Endothelial cell of umbilical vein (primary cell): ENCODE data around the gene MSH4. TPM values are rescaled to one million over a fixed set of nuclear protein-coding genes. Genes with fewer than 3 reads are reported as not detected.

ENCODE experiments used
- BruUV-seq: library from RNA; stranded (reverse); fragments of 400-500 nt; replicated peaks from 2 replicates; lab custom pipeline; 2021; lab: Mats Ljungman, UMichigan
- CTCF ChIA-PET: fragments of 300-600, 350-600 bp; sonication (Branson Sonifier 250); formaldehyde crosslinking; loops from one replicate; lab custom pipeline; 2021; ENCODE audit warnings: antibody characterized with exemption, inconsistent platforms; lab: Charles Lee
- POLR2A ChIA-PET: fragments of 300-600, 350-600 bp; sonication (Branson Sonifier 250); formaldehyde crosslinking; loops from one replicate; lab custom pipeline; 2021; ENCODE audit warnings: antibody characterized with exemption, inconsistent platforms; lab: Charles Lee
- DNase-seq: peaks from one replicate; pipeline ENCODE4 v3.0.0-alpha.2; 2011; ENCODE audit warnings: low read depth, low spot score
- FAIRE-seq: peaks from 2 replicates; lab custom pipeline; 2011; peaks lifted over from hg19 to GRCh38; lab: Jason Lieb, UNC
- H2AFZ ChIP-seq: 2 replicates; pipeline ENCODE4 v1.6.0; 2012; ENCODE audit warnings: low read depth, low read length, control low read depth, inconsistent platforms
- H3K27ac ChIP-seq: 2 replicates; pipeline ENCODE4 v1.5.1; 2011; ENCODE audit warnings: low read depth, mild to moderate bottlenecking, control low read depth, low read length, moderate library complexity; ENCODE audit not compliant: insufficient read depth
- H3K27me3 ChIP-seq, 2 experiments: 2 replicates each; pipeline versions ENCODE4 v1.6.0 to v1.6.1; 2011; ENCODE audit warnings: low read length in 2 of 2, mixed read lengths in 1 of 2; ENCODE audit not compliant: control insufficient read depth in 2 of 2, insufficient read depth in 2 of 2
- H3K36me3 ChIP-seq, 2 experiments: 2 replicates in 1 of 2; 3 replicates in 1 of 2; pipeline ENCODE4 v1.5.1; 2011; ENCODE audit warnings: low read length in 2 of 2, mild to moderate bottlenecking in 1 of 2, moderate library complexity in 1 of 2; ENCODE audit not compliant: control insufficient read depth in 2 of 2, insufficient read depth in 2 of 2; ENCODE audit errors: extremely low read depth in 1 of 2
- H3K4me1 ChIP-seq: 3 replicates; pipeline ENCODE4 v1.5.1; 2011; ENCODE audit warnings: mild to moderate bottlenecking, low read length; ENCODE audit not compliant: control insufficient read depth, insufficient read depth; ENCODE audit errors: extremely low read depth
- H3K4me2 ChIP-seq: 2 replicates; pipeline ENCODE4 v1.6.1; 2011; ENCODE audit warnings: low read length, control low read depth, mixed read lengths; ENCODE audit not compliant: insufficient read depth
- H3K4me3 ChIP-seq, 3 experiments: fragments of 200-600 bp in 1 of 3; sonication (generic), shearing (Covaris generic) in 1 of 3; replicated peaks in 1 of 3; 2 replicates each; pipeline ENCODE4 v1.5.1; 2011 to 2016; ENCODE audit warnings: control low read depth in 3 of 3, low read length in 3 of 3, mild to moderate bottlenecking in 2 of 3, inconsistent platforms in 1 of 3, low read depth in 1 of 3, moderate library complexity in 1 of 3; ENCODE audit not compliant: insufficient read depth in 1 of 3
- H3K79me2 ChIP-seq: 2 replicates; pipeline ENCODE4 v1.6.0; 2012; ENCODE audit warnings: low read length, inconsistent platforms; ENCODE audit not compliant: control insufficient read depth, insufficient read depth
- H3K9ac ChIP-seq: replicated peaks from 2 replicates; pipeline ENCODE3; 2011; ENCODE audit warnings: low read length, control low read depth; ENCODE audit not compliant: insufficient read depth; ENCODE audit errors: extremely low read depth
- H3K9me1 ChIP-seq: replicated peaks from 3 replicates; pipeline ENCODE4 v1.6.0; 2011; ENCODE audit warnings: mild to moderate bottlenecking, low read length; ENCODE audit not compliant: control insufficient read depth, insufficient read depth; ENCODE audit errors: extremely low read depth
- H3K9me3 ChIP-seq: replicated peaks from 2 replicates; pipeline ENCODE4 v1.5.1; 2012; ENCODE audit warnings: low read length, inconsistent platforms; ENCODE audit not compliant: control insufficient read depth, insufficient read depth
- H4K20me1 ChIP-seq: replicated peaks from 2 replicates; pipeline ENCODE3; 2011; ENCODE audit warnings: mild to moderate bottlenecking, low read length; ENCODE audit not compliant: control insufficient read depth, insufficient read depth; ENCODE audit errors: extremely low read depth
- CTCF ChIP-seq, 2 donors: IDR thresholded peaks; 1 replicate in 1 of 2; 2 replicates in 1 of 2; pipeline ENCODE4 v1.5.1; 2011; ENCODE audit warnings: low read length in 2 of 2, mild to moderate bottlenecking in 2 of 2, moderate library complexity in 2 of 2, control low read depth in 1 of 2, inconsistent platforms in 1 of 2, low read depth in 1 of 2; ENCODE audit not compliant: insufficient read depth in 1 of 2; ENCODE audit errors: extremely low read depth in 1 of 2
- EZH2 ChIP-seq: IDR thresholded peaks from 2 replicates; pipeline ENCODE4 v1.6.1; 2012; ENCODE audit warnings: borderline replicate concordance, low read depth, mild to moderate bottlenecking, moderate library complexity, low read length, inconsistent platforms; ENCODE audit not compliant: severe bottlenecking
- FOS ChIP-seq: IDR thresholded peaks from 2 replicates; pipeline ENCODE4 v1.6.1; 2011; ENCODE audit warnings: mild to moderate bottlenecking, low read length, moderate library complexity, borderline replicate concordance; ENCODE audit not compliant: insufficient read depth
- GATA2 ChIP-seq: IDR thresholded peaks from 2 replicates; pipeline ENCODE4 v1.7.0; 2011; ENCODE audit warnings: low read depth, mild to moderate bottlenecking, moderate library complexity, mixed read lengths, low read length; ENCODE audit not compliant: insufficient read length, insufficient read depth
- JUN ChIP-seq: IDR thresholded peaks from 2 replicates; pipeline ENCODE4 v1.6.1; 2011; ENCODE audit warnings: borderline replicate concordance, low read depth; ENCODE audit not compliant: insufficient read length, insufficient read depth
- MAX ChIP-seq: IDR thresholded peaks from 2 replicates; pipeline ENCODE4 v1.6.1; 2011; ENCODE audit not compliant: insufficient read depth, insufficient read length
- MYC ChIP-seq: IDR thresholded peaks from one replicate; pipeline ENCODE4 v1.6.1; 2011; ENCODE audit warnings: mild to moderate bottlenecking, low read depth, low read length
- POLR2A ChIP-seq: IDR thresholded peaks from 2 replicates; pipeline ENCODE4 v1.6.1; 2012; ENCODE audit warnings: low read depth, mild to moderate bottlenecking, control low read depth, low read length
- POLR2AphosphoS5 ChIP-seq: IDR thresholded peaks from 2 replicates; pipeline ENCODE4 v1.6.1; 2012; ENCODE audit warnings: low read depth, mild to moderate bottlenecking, control low read depth, low read length, moderate library complexity; ENCODE audit not compliant: insufficient read depth
- dilution Hi-C: fragments of 300-500 bp; cut with MboI; formaldehyde crosslinking; loops from one replicate; pipeline ENCODE4 v1.15.0; 2019; ENCODE audit warnings: low sequenced_read_pairs; ENCODE audit not compliant: extremely low pct_ligation_motif_present
- intact Hi-C: fragments of 100-400 bp; cut with micrococcal nuclease; formaldehyde crosslinking; loops from one replicate; pipeline ENCODE4 v1.10.0; 2022
- polyA plus RNA-seq, 4 experiments: library from polyadenylated mRNA; depleted of rRNA in 3 of 4; stranded (reverse) in 3 of 4; unstranded in 1 of 4; fragments of >200 nt; gene quantifications; 2 replicates each; pipeline versions ENCODE4 v1.2.1 to v1.2.3, GENCODE V29; 2011 to 2012; ENCODE audit warnings: missing spikeins in 1 of 4
- total RNA-seq: library from RNA; stranded (reverse); gene quantifications from 2 replicates; pipeline ENCODE4 v1.2.3, GENCODE V29; 2021

MSH4 gene
- total and polyA plus RNA-seq, 2 donors (not counting 3 experiments of a cell fraction or from before 2014, with no cell fraction given) = 0.01 to 0.29 TPM

GRCh38 chr1:75901371-75901770 is 104.7 kb downstream of the MSH4 start:
- H3K4me3 ChIP-seq = no peak overlapping the region
- TF ChIP-seq MYC = no peak
- no peak for TF ChIP-seq MAX
- TF ChIP-seq CTCF (IDR thresholded peaks at IDR 0.05; ENCODE audit: extremely low read depth in 1 of 2, insufficient read depth in 1 of 2, low read depth in 1 of 2, low read length in 2 of 2) = no peak
- no peak for TF ChIP-seq EZH2
- TF ChIP-seq GATA2 = no peak
- no peak for TF ChIP-seq POLR2A
- TF ChIP-seq JUN = no peak
- no peak for TF ChIP-seq FOS
- TF ChIP-seq POLR2AphosphoS5 = no peak
- dilution Hi-C loops = no loop called here
- H4K20me1 ChIP-seq = no peaks in the 10 kb centered on the region
- no peak for FAIRE-seq
- BruUV-seq = no TSS peak
- no peak overlapping the region for H3K4me2 ChIP-seq
- H3K9me3 ChIP-seq = no peaks in the 10 kb centered on the region
- no peaks in the 10 kb centered on the region for H3K27me3 ChIP-seq
- no peaks in the 10 kb centered on the region for H3K9me1 ChIP-seq
- ChIA-PET CTCF (interaction anchor here (0.6 to 3.2 kb wide), 4 partner anchors 7 to 17 kb away, joined by 3 to 17 read pairs (median 3); no protein-coding TSS in a partner anchor), POLR2A (no interaction called here)
- H3K36me3 ChIP-seq = no peaks in the 10 kb centered on the region
- H2AFZ ChIP-seq = no peak overlapping the region
- no peak for DNase-seq
- H3K79me2 ChIP-seq = no peaks in the 10 kb centered on the region
- intact Hi-C loops = loop anchor here (10.0 kb wide), 1 partner anchor 433 kb away; no protein-coding TSS in a partner anchor
- no peaks in the 10 kb centered on the region for H3K4me1 ChIP-seq
- H3K9ac ChIP-seq = no peak overlapping the region
- no peak overlapping the region for H3K27ac ChIP-seq
